Heart left ventricle (tissue), 16 donors: ENCODE results near the gene RASA4. TPM values are rescaled to one million over a fixed set of nuclear protein-coding genes. Genes with fewer than 3 reads are reported as not detected.
"Not testable (repeated sequence)": the region's sequence is repeated elsewhere in the genome, so short reads cannot be mapped to it uniquely, and the experiment has no call there.

Source experiments
- ATAC-seq, 4 donors: fragments of 200-7000 bp; cut with Tn5 transposase; one replicate each; pipeline ENCODE4 v1.9.1; 2020 to 2022; ENCODE audit warnings: moderate library complexity in 4 of 4, mild to moderate bottlenecking in 3 of 4, moderate number of reproducible peaks in 1 of 4
- DNase-seq, 5 donors: peaks; one replicate each; pipeline ENCODE4 v3.0.0-alpha.2; 2020
- H3K27ac ChIP-seq, 12 donors: fragments of 200-600 bp; sonication (generic) in 4 of 12; one replicate each; pipeline versions ENCODE4 v1.5.0 to v1.8.0; 2016 to 2022; ENCODE audit warnings: mild to moderate bottlenecking in 2 of 12
- H3K27me3 ChIP-seq, 9 donors: fragments of 200-600 bp; sonication (generic) in 2 of 9; one replicate each; pipeline versions ENCODE4 v1.5.1 to v1.8.0; 2016 to 2022; ENCODE audit warnings: mild to moderate bottlenecking in 3 of 9
- H3K36me3 ChIP-seq, 9 donors: fragments of 200-600 bp; sonication (generic) in 2 of 9; one replicate each; pipeline versions ENCODE4 v1.5.0 to v1.8.0; 2018 to 2022; ENCODE audit warnings: mild to moderate bottlenecking in 2 of 9
- H3K4me1 ChIP-seq, 12 donors: fragments of 200-600 bp; sonication (generic) in 4 of 12; one replicate each; pipeline versions ENCODE4 v1.5.0 to v1.8.0; 2016 to 2022; ENCODE audit warnings: mild to moderate bottlenecking in 3 of 12
- H3K4me3 ChIP-seq, 12 donors: fragments of 200-600 bp; sonication (generic) in 4 of 12; one replicate each; pipeline versions ENCODE4 v1.5.0 to v1.8.0; 2017 to 2022; ENCODE audit warnings: mild to moderate bottlenecking in 9 of 12, moderate library complexity in 4 of 12
- H3K9me3 ChIP-seq, 12 donors: fragments of 200-600 bp; sonication (generic) in 4 of 12; one replicate each; pipeline versions ENCODE4 v1.5.0 to v1.8.0; 2016 to 2022; ENCODE audit warnings: mild to moderate bottlenecking in 1 of 12
- CTCF ChIP-seq, 12 donors: fragments of 200-600 bp; sonication (generic) in 4 of 12; IDR thresholded peaks; one replicate each; pipeline versions ENCODE4 v1.5.0 to v1.8.0; 2018 to 2022; ENCODE audit warnings: antibody characterized with exemption in 12 of 12, mild to moderate bottlenecking in 5 of 12
- WGBS, 4 donors: extraction: QIAGEN DNeasy Blood & Tissue Kit in 2 of 4; methylation state at CpG; one replicate each; pipeline versions ENCODE4 v1.1.5 to v1.1.7; 2013 to 2018; 5-methylcytosine and 5-hydroxymethylcytosine counted together
- intact Hi-C, 10 donors: fragments of 100-400 bp; cut with DNase I; formaldehyde crosslinking; loops; one replicate each; pipeline versions ENCODE4 v1.11.1 to v1.14.2; 2022
- polyA plus RNA-seq, 2 donors: library from polyadenylated mRNA; stranded (reverse); fragments of 200-250 nt; gene quantifications; one replicate each; pipeline ENCODE4 v1.2.3, GENCODE V29; 2013
- total RNA-seq, 9 donors: library from RNA; depleted of rRNA in 2 of 9; stranded (reverse); fragments of >200 nt in 2 of 9; fragmentation: NEBNext Ultra II Directional in 3 of 9; extraction: Animal tissue kit (Norgen Biotek cat#: 25700) in 3 of 9; gene quantifications; one replicate each; pipeline versions ENCODE4 v1.1.0 to v1.2.4, GENCODE V29; 2016 to 2023
- donor health status: ischemic (EF 13 %, LVEDD 7.1; RV severe dilation, severe dysfunction).
- donor health status: healthy with polysubstance abuse.
- donor health status: DM: no; HTN: yes; CAD: no.
- donor health status: DM: no; HTN: no; CAD: no.
- donor health status: ischemic (EF 25% LVEDD 6.9; RV normal size, moderate dysfunction).
- donor health status: ischemic (EF 25% LVEDD 5.7; RV mildly dilated, moderate dysfunction).
- donor health status: healthy.
- donor health status: DM: yes; HTN: yes; CAD: no.
- donor health status: ischemic (EF 35%, LVEDD 5.7; RV mildly dilated, moderate dysfunction).
- donor health status: nonischemic (EF 11% LVEDD 7.7; RV severe dilation, severe dysfunction).
- donor health status: DM: yes; HTN: yes; CAD: no.
- donor health status: PGD.
- donor health status: ischemic (EF 29% LVEDD 5.4; RV normal size, mild dysfunction).
- donor health status: nonischemic (EF 23%, LVEDD 6.1; RV moderate dilation, normal function).

The RASA4 gene
- total and polyA plus RNA-seq, 11 donors = 6.3 to 106 (median 12.1) TPM

GRCh38 chr7:102578486-102578885 is 38.1 kb downstream of the RASA4 start:
- H3K36me3 ChIP-seq, H3K9me3 ChIP-seq, H3K4me3 ChIP-seq, H3K27ac ChIP-seq, H3K27me3 ChIP-seq, intact Hi-C loops, H3K4me1 ChIP-seq: not testable (repeated sequence)
- DNase-seq (peak in 4 of 5 donors; percentile 9 to 52 (median 14)), ATAC-seq (peak in 2 of 4 donors; percentile 12 to 20)
- WGBS, 4 donors = 40 to 87% (median 81%) methylated on average over 2 to 5 of the region's 5 CpGs

DNA sequence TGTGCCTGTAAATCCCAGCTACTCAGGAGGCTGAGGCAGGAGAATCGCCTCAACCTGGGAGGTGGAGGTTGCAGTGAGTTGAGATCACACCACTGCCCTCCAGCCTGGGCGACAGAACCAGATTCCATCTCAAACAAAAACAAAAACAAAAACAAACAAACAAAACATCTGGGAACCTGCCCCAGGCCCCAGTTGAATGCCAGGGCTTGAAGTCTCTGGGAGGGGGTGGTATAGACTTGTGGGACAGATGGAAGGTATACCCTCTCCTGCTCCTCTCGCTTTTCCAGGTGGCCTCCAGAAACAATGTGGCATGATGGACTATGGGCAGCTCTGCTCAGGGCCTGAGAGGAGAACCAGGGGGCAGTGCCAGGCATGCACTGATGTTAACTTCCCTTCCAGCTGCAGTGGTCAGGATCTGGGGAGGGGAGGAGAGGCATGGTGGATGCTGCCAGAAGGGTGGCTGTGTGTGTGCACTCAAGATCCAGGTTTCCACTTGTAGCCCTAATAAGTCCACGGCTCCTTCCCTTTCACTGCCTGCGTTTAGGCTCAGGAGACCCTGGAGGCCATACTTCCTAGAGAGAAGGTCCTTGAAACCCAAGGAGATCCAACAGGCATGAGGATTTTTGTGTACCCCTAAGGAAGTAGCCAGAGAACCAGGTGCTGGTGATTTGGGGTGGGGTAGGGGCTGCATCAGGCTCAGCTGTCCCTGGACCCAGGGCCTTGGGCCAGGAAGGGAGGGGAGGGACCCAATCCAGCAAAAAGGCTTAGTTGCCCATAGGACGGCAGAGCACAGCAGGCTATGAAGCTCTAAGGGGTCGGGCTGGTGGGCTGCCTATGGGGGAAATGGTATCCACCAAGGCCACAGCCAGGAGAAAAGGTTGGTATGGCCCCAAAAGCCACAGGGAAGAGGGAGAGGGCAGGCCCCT is 39.0 kb downstream of the RASA4 start:
- H3K4me1 ChIP-seq, H3K27ac ChIP-seq, H3K27me3 ChIP-seq, intact Hi-C loops, H3K36me3 ChIP-seq, H3K9me3 ChIP-seq, H3K4me3 ChIP-seq: not testable (repeated sequence)
- WGBS, 4 donors = 78 to 83% (median 81%) methylated on average over 6 to 7 of the region's 7 CpGs
- ATAC-seq (peak in 1 of 4 donors; percentile 12), DNase-seq (peak; percentile 7 to 35 (median 8))

DNA sequence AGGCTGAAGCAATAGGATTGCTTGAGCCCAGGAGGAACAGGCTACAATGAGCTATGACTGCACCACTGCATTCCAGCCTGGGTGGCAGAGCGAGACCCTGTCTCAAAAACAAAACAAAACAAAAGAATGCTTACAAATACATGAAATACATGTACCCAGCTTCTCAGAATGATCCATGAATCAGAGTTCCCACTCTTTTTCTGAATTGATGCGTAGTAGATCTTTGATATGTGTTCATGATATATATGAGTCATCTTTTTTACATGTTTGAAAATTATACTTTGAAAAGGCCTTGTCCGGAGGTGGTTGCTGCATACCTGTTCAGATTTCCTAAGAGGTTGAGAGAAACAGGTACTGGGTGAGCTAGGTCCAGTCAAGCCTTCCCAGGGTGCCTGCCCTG is 40.2 kb downstream of the RASA4 start:
- ATAC-seq, intact Hi-C loops, H3K27ac ChIP-seq, DNase-seq, H3K27me3 ChIP-seq, H3K4me3 ChIP-seq, H3K36me3 ChIP-seq, H3K4me1 ChIP-seq, H3K9me3 ChIP-seq: not testable (repeated sequence)
- WGBS, 4 donors = no CpG with 5 or more reads among the region's 3 CpGs

- H3K4me3 ChIP-seq, DNase-seq, H3K4me1 ChIP-seq, intact Hi-C loops, H3K27ac ChIP-seq, H3K27me3 ChIP-seq, ATAC-seq, H3K9me3 ChIP-seq, H3K36me3 ChIP-seq: not testable (repeated sequence)
- no CpG with 5 or more reads among the region's 6 CpGs for WGBS, 4 donors
Observed at GRCh38 chr7:102574607-102575006, 41.9 kb downstream of the RASA4 start.

- H3K36me3 ChIP-seq, H3K4me1 ChIP-seq, H3K9me3 ChIP-seq, intact Hi-C loops, H3K27me3 ChIP-seq: not testable (repeated sequence)
- ATAC-seq (peak; percentile 96 to 98 (median 96)), DNase-seq (peak; percentile 92 to 100 (median 96))
- TF ChIP-seq CTCF (IDR thresholded peaks at IDR 0.05) = peak; percentile 34 to 86 (median 66)
- H3K27ac ChIP-seq = peak within 1 kb of the TSS in 11 of 12 donors; percentile 60 to 86 (median 75)
- 0% methylated on average over 12 to 54 of the region's 64 CpGs for WGBS, 4 donors
- H3K4me3 ChIP-seq = peak within 1 kb of the TSS; percentile 60 to 95 (median 74)
Observed at GRCh38 chr7:102572261-102573239, 44.0 kb downstream of the RASA4 start, which contains the start of gene POLR2J3. POLR2J3 (minus strand) TSS chr7:102572583; CDS start chr7:102572521, 62 bp downstream.

DNA sequence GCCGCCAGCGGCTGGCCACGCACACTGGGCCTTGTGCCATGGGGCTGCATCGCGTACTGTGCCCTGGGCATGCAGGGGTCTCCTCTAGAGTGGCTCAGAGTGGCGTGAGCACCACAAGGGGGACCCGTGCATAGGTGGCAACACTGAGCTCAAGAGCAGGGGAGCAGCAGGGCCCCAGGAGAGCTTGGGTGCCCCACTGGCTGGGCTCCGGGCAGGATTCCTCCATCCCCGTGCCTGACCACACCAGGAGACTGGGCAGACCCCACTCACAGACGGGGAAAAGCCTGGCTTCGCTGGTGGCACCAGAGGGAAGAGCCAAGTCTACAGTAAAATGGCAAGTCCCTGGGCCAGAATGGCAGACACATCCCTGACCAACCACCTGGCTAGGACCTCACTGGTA is 47.9 kb downstream of the RASA4 start:
- 75 to 95% (median 93%) methylated on average over 4 to 5 of the region's 11 CpGs; no CpG with 5 or more reads in 1 of the 4 donors for WGBS, 4 donors
- H3K36me3 ChIP-seq = peaks cover 0 to 15% (median 0%) of the 10 kb centered on the region in 9 donors
- ATAC-seq, H3K4me1 ChIP-seq, H3K27ac ChIP-seq, H3K4me3 ChIP-seq, H3K27me3 ChIP-seq, intact Hi-C loops, H3K9me3 ChIP-seq: not testable (repeated sequence)
- DNase-seq = peak in 3 of 5 donors; percentile 11 to 53 (median 21)

GRCh38 chr7:102550808-102551422 is 65.6 kb downstream of the RASA4 start, which contains the start of gene SPDYE2:
SPDYE2 (plus strand) TSS chr7:102551226; CDS start chr7:102553256, 2,030 bp downstream.
- intact Hi-C loops, H3K27me3 ChIP-seq: not testable (repeated sequence)

GRCh38 chr7:102546353-102546752 is 70.2 kb downstream of the RASA4 start:
- DNase-seq, ATAC-seq, H3K36me3 ChIP-seq, H3K4me1 ChIP-seq, H3K9me3 ChIP-seq, intact Hi-C loops, H3K4me3 ChIP-seq, H3K27me3 ChIP-seq, H3K27ac ChIP-seq: not testable (repeated sequence)
- 88 to 91% methylated on average over 1 to 2 of the region's 6 CpGs; no CpG with 5 or more reads in 2 of the 4 donors for WGBS, 4 donors

More at GRCh38 chr7:102550808-102551422, 65.6 kb downstream of the RASA4 start, which contains the start of gene SPDYE2:
- not testable (repeated sequence) for H3K4me1 ChIP-seq, H3K9me3 ChIP-seq, H3K4me3 ChIP-seq, DNase-seq, H3K36me3 ChIP-seq, H3K27ac ChIP-seq
- WGBS, 4 donors = no CpG with 5 or more reads among the region's 6 CpGs
- peak in 2 of 4 donors; percentile 48 to 68 for ATAC-seq

GRCh38 chr7:102545288-102545687 is 71.3 kb downstream of the RASA4 start:
- H3K4me1 ChIP-seq, H3K36me3 ChIP-seq, H3K4me3 ChIP-seq, H3K9me3 ChIP-seq, H3K27ac ChIP-seq, intact Hi-C loops, ATAC-seq, H3K27me3 ChIP-seq: not testable (repeated sequence)
- WGBS, 4 donors = 95 to 98% (median 97%) methylated on average over 7 to 8 of the region's 12 CpGs; no CpG with 5 or more reads in 1 of the 4 donors
- peak in 1 of 5 donors; percentile 3 for DNase-seq
